Measurements from ENCODE around the gene C19orf12. TPM values are rescaled to one million over a fixed set of nuclear protein-coding genes. Genes with fewer than 3 reads are reported as not detected.

C19orf12 gene
- total and polyA plus RNA-seq, 2 experiments from 2014 or later: 11.4 to 17.2 TPM

GRCh38 chr19:29748996-29749849 is 34.2 kb upstream of the C19orf12 start:
- no peaks in the 10 kb centered on the region for H3F3A ChIP-seq (replicated peaks; ENCODE audit: low read depth)
- H3K4me1 ChIP-seq (ENCODE audit: insufficient read depth): no peaks in the 10 kb centered on the region
- H3K79me2 ChIP-seq (replicated peaks; ENCODE audit: insufficient read depth): no peaks in the 10 kb centered on the region
- no peak for TF ChIP-seq POLR2AphosphoS5 (IDR thresholded peaks at IDR 0.05; ENCODE audit: low read depth)
- H3K4me3 Mint-ChIP-seq: no peak overlapping the region
- H3K27me3 Mint-ChIP-seq (ENCODE audit: insufficient read depth, low read depth, poor library complexity): no peaks in the 10 kb centered on the region
- H3K36me3 Mint-ChIP-seq (ENCODE audit: low read depth): no peaks in the 10 kb centered on the region
- H3K27ac ChIP-seq (ENCODE audit: low read depth): no peak overlapping the region
- H3K4me1 Mint-ChIP-seq: no peaks in the 10 kb centered on the region
- no peaks in the 10 kb centered on the region for H3K9me2 ChIP-seq (ENCODE audit: insufficient read depth)
- peaks cover 2% of the 10 kb centered on the region; the same call in 1 of the 3 replicates for H3K9me3 Mint-ChIP-seq
- no peaks in the 10 kb centered on the region for H4K20me1 ChIP-seq (replicated peaks; ENCODE audit: insufficient read depth)
- no peak overlapping the region for H3K4me2 ChIP-seq
- H3K27me3 ChIP-seq (ENCODE audit: insufficient read depth): no peaks in the 10 kb centered on the region
- ATAC-seq (no peak), DNase-seq (ENCODE audit: low spot score) (no peak)
- no peak overlapping the region for H3K4me3 ChIP-seq
- no peak overlapping the region for H3K27ac Mint-ChIP-seq
- H2AFZ ChIP-seq: no peak overlapping the region
- H3K36me3 ChIP-seq (ENCODE audit: insufficient read depth): no peaks in the 10 kb centered on the region

GRCh38 chr19:29745253-29745652 is 30.2 kb upstream of the C19orf12 start:
- Mint-ChIP-seq H3K27ac (no peak overlapping the region), H3K27me3 (ENCODE audit: insufficient read depth, low read depth, poor library complexity) (peaks cover 6% of the 10 kb centered on the region)
- peak; percentile 100 for ATAC-seq

GRCh38 chr19:29743681-29744080 is 28.6 kb upstream of the C19orf12 start:
- H3K4me1 ChIP-seq (ENCODE audit: insufficient read depth): no peaks in the 10 kb centered on the region
- no peaks in the 10 kb centered on the region for H3K27me3 ChIP-seq (ENCODE audit: insufficient read depth)
- no peaks in the 10 kb centered on the region for H3F3A ChIP-seq (replicated peaks; ENCODE audit: low read depth)
- H3K9me2 ChIP-seq (ENCODE audit: insufficient read depth): no peaks in the 10 kb centered on the region
- no peak for ATAC-seq
- H3K9me3 Mint-ChIP-seq: no peaks in the 10 kb centered on the region
- H3K36me3 ChIP-seq (ENCODE audit: insufficient read depth): no peaks in the 10 kb centered on the region
- no peaks in the 10 kb centered on the region for H3K4me1 Mint-ChIP-seq
- H3K27me3 Mint-ChIP-seq (ENCODE audit: insufficient read depth, low read depth, poor library complexity): peaks cover 6% of the 10 kb centered on the region
- H4K20me1 ChIP-seq (replicated peaks; ENCODE audit: insufficient read depth): no peaks in the 10 kb centered on the region
- no peak for DNase-seq (ENCODE audit: low spot score)
- H3K27ac ChIP-seq (ENCODE audit: low read depth): no peak overlapping the region
- H3K36me3 Mint-ChIP-seq (ENCODE audit: low read depth): no peaks in the 10 kb centered on the region
- no peak overlapping the region for H3K4me3 Mint-ChIP-seq
- no peak overlapping the region for H3K27ac Mint-ChIP-seq
- H3K4me3 ChIP-seq: no peak overlapping the region
- no peak overlapping the region for H2AFZ ChIP-seq
- H3K4me2 ChIP-seq: no peak overlapping the region
- no peaks in the 10 kb centered on the region for H3K79me2 ChIP-seq (replicated peaks; ENCODE audit: insufficient read depth)
- TF ChIP-seq STAT1 (IDR thresholded peaks at IDR 0.05; ENCODE audit: unreplicated experiment): no peak
- TF ChIP-seq ZNF331 (CRISPR knock-in tag; IDR thresholded peaks at IDR 0.05; ENCODE audit: low read depth): no peak
- no peak for TF ChIP-seq JUNB (IDR thresholded peaks at IDR 0.05; ENCODE audit: unreplicated experiment)

More at GRCh38 chr19:29745253-29745652, 30.2 kb upstream of the C19orf12 start:
- H3K36me3 Mint-ChIP-seq (ENCODE audit: low read depth): no peaks in the 10 kb centered on the region
- peak; percentile 74 for DNase-seq (ENCODE audit: low spot score)
- H3K4me3 ChIP-seq: no peak overlapping the region
- 0 out of 2 replicates have a peak overlapping the region, but pooled peaks have one; percentile 43 for H2AFZ ChIP-seq
- no peak overlapping the region for H3K4me3 Mint-ChIP-seq
- TF ChIP-seq ZNF114 (CRISPR knock-in tag; IDR thresholded peaks at IDR 0.05) (no peak), NANOG (IDR thresholded peaks at IDR 0.05; ENCODE audit: borderline replicate concordance) (no peak), CTCF (conservative IDR thresholded peaks at IDR 0.05; ENCODE audit: low read depth in 2 of 2) (peak; percentile 51 to 54)
- H3K4me1 Mint-ChIP-seq: no peaks in the 10 kb centered on the region
- H3K4me2 ChIP-seq: no peak overlapping the region
- H3K9me3 Mint-ChIP-seq: no peaks in the 10 kb centered on the region
- no peaks in the 10 kb centered on the region for H3K27me3 ChIP-seq (ENCODE audit: insufficient read depth)
- no peaks in the 10 kb centered on the region for H3K36me3 ChIP-seq (ENCODE audit: insufficient read depth)
- H3K4me1 ChIP-seq (ENCODE audit: insufficient read depth): no peaks in the 10 kb centered on the region
- no peaks in the 10 kb centered on the region for H4K20me1 ChIP-seq (replicated peaks; ENCODE audit: insufficient read depth)
- H3K9me2 ChIP-seq (ENCODE audit: insufficient read depth): no peaks in the 10 kb centered on the region
- no peak overlapping the region for H3K27ac ChIP-seq (ENCODE audit: low read depth)
- H3K79me2 ChIP-seq (replicated peaks; ENCODE audit: insufficient read depth): no peaks in the 10 kb centered on the region
- no peaks in the 10 kb centered on the region for H3F3A ChIP-seq (replicated peaks; ENCODE audit: low read depth)
